ENCODE data around the gene KRTAP5-6.

Gene KRTAP5-6

GRCh38 chr11:1742371-1742770 is 45.4 kb downstream of the KRTAP5-6 start:
- Histone ChIP-seq H3K9me3 (peaks cover 0 to 1% (median 0%) of the 10 kb centered on the region in 3 donors), H3K27me3 (peaks cover 0 to 2% of the 10 kb centered on the region in 2 donors), H3K4me3 (no peak overlapping the region), H3K36me3 (no peaks in the 10 kb centered on the region), H3K27ac (no peak overlapping the region), H3K4me1 (peaks cover 0 to 16% (median 14%) of the 10 kb centered on the region in 4 donors)
- peak in 1 of 2 donors; percentile 48 for DNase-seq
- no peak for TF ChIP-seq CTCF (IDR thresholded peaks at IDR 0.05)
- intact Hi-C loops (cut with DNase I; ENCODE audit: low total_unique reads): no loop called here

DNA sequence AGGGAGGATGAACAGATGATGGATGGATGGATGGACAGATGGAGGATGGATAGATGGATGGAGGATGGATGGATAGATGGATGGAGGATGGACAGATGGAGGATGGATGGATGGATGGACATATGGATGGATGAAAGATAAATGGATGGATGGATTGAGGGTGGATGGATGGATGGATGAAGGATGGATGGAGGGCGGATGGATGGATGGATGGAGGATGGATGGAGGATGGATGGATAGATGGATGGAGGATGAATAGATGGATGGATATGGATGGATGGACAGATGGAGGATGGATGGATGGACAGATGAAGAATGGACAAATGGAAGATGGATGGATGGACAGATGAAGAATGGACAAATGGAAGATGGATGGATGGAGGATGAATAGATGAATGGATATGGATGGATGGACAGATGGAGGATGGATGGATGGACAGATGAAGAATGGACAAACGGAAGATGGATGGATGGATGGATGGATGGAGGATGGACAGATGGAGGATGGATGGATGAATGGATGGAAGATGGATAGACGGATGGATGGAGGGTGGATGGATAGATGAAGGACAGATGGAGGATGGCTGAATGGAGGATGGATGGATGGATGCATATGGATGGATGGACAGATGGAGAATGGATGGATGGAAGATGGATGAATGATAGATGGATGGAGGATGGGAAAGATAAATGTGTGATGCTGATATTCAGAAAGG is 46.0 kb downstream of the KRTAP5-6 start:
- intact Hi-C loops (cut with DNase I; ENCODE audit: low total_unique reads): no loop called here
- Histone ChIP-seq H3K9me3 (no peaks in the 10 kb centered on the region), H3K27me3 (peaks cover 0 to 2% of the 10 kb centered on the region in 2 donors), H3K36me3 (no peaks in the 10 kb centered on the region), H3K4me1 (peaks cover 0 to 23% (median 20%) of the 10 kb centered on the region in 4 donors), H3K27ac (no peak overlapping the region), H3K4me3 (no peak overlapping the region)
- DNase-seq: no peak
- TF ChIP-seq CTCF (IDR thresholded peaks at IDR 0.05): no peak

GRCh38 chr11:1743585-1744136 is 46.7 kb downstream of the KRTAP5-6 start:
- TF ChIP-seq CTCF (IDR thresholded peaks at IDR 0.05): no peak
- Histone ChIP-seq H3K27ac (no peak overlapping the region), H3K4me1 (peaks cover 0 to 29% (median 25%) of the 10 kb centered on the region in 4 donors), H3K4me3 (no peak overlapping the region), H3K36me3 (no peaks in the 10 kb centered on the region), H3K9me3 (no peaks in the 10 kb centered on the region), H3K27me3 (peaks cover 0 to 2% of the 10 kb centered on the region in 2 donors)
- intact Hi-C loops (cut with DNase I; ENCODE audit: low total_unique reads): no loop called here
- peak in 1 of 2 donors; percentile 66 for DNase-seq

DNA sequence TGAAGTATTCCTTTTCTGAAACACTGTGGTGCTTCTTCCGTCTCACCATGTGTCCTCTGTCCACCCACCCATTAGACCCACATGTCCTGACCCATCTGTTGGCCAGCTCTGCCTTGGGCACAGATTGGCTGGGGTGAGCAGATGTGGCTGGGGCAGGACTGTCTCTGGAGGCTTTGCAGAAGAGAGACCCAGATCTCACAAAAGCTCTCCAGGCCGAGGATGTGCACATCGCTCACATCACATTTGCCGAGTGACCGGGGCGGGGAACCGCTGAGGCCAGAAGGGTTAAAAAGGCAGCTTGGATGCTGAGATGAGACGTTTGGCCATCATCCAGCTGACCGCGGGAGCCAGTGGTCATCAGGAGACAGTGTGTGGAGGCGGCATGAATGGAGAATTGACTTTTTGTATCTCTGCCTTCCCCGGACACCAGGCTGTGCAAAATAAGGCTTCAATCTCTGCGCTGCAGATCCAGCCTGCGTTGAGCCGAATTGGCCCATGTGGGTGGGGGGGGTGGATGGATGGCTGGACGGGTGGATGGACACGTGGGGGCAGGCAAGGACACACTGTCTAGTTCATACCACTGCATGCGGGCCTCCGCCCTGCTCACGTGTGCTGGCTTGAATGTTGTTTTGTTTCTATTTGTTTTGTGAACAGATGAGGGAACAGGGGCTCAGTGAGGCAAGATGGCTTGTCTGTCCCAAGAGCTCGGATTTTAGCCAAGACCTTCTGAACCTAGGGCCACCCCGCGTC is 47.3 kb downstream of the KRTAP5-6 start:
- H3K27ac ChIP-seq: no peak overlapping the region
- peaks cover 0 to 2% of the 10 kb centered on the region in 2 donors for H3K27me3 ChIP-seq
- intact Hi-C loops (cut with DNase I; ENCODE audit: low total_unique reads): no loop called here
- no peaks in the 10 kb centered on the region for H3K9me3 ChIP-seq
- H3K4me3 ChIP-seq: no peak overlapping the region
- peak in 1 of 2 donors; percentile 81 for DNase-seq
- no peaks in the 10 kb centered on the region for H3K36me3 ChIP-seq
- no peak for TF ChIP-seq CTCF (IDR thresholded peaks at IDR 0.05)
- H3K4me1 ChIP-seq: peaks cover 0 to 34% (median 31%) of the 10 kb centered on the region in 4 donors

DNA sequence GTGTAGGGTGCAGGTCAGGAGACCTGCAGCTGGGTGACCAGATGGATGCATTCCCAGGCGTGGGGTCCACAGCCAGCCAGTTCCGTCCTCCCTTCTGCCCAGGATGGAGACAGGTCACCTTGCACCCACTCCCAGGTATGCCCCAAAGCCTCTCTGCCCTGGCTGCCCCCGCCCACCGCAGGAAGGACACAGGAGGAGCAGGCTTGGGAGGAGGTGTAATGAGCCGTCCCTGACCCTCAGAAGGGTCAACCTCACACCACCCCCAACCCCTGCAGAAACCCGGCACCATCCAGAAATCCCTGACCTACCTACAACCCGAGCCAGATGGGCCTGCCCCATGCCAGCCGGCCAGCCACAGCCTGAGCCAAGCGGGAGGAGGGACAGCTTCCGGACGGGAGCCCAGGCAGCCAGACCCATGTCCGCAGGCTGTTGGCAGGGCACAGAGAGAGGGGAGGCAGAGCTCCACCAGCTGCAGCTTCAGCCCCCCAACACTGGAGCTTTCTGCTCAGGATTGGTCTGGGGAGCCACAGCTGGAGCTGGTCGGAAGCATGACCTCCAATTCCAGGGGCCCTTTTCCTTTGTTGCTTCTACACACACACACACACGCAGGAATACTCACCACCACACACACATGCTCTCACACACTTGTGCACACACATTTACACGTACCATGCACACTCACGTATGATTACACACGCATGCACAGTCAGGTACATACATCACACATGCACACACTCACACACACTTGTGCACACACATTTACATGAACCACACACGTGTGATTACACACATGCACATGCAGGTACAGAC is 48.1 kb downstream of the KRTAP5-6 start:
- no peaks in the 10 kb centered on the region for H3K9me3 ChIP-seq
- peak in 1 of 2 donors; percentile 75 for DNase-seq

More for the DNA sequence above, 48.1 kb downstream of the KRTAP5-6 start:
- Histone ChIP-seq H3K27me3 (no peaks in the 10 kb centered on the region), H3K36me3 (no peaks in the 10 kb centered on the region), H3K27ac (no peak overlapping the region), H3K4me1 (peaks cover 0 to 42% (median 38%) of the 10 kb centered on the region in 4 donors), H3K4me3 (no peak overlapping the region)
- intact Hi-C loops (cut with DNase I; ENCODE audit: low total_unique reads): no loop called here
- no peak for TF ChIP-seq CTCF (IDR thresholded peaks at IDR 0.05)
